HG02870 (cell line): ENCODE results near the gene GPR89B.
"Not testable (repeated sequence)": the region's sequence is repeated elsewhere in the genome, so short reads cannot be mapped to it uniquely, and the experiment has no call there.

ENCODE experiments used
- ATAC-seq: cut with Tn5 transposase; IDR thresholded peaks from one replicate; pipeline ENCODE4 v1.9.1; 2021; ENCODE audit warnings: mild to moderate bottlenecking, moderate library complexity; ENCODE audit not compliant: unreplicated experiment

Gene GPR89B

DNA sequence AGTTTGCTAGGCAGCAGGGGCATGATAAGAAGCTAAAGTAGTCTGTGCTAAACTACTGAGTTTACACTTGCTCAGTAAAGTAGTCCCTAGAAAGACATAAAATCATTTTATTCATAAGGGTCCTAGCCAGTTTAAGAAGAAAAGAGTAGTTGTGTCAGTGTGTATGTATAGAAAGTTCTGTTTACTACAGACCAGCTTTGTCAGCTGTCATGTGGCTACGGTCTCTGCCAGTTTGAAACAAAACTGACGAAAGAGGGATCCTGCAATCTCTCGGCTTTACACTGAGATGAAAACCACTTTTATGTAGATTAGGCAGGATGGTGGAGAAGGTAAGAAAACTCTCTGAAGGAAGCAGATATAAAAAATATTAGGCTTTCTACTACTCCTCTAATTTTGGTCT lies 7.1 kb downstream of the GPR89B start:
- ATAC-seq, result not testable (repeated sequence)

- not testable (repeated sequence) for ATAC-seq
Observed at GRCh38 chr1:147940456-147940855, 12.2 kb downstream of the GPR89B start.

DNA sequence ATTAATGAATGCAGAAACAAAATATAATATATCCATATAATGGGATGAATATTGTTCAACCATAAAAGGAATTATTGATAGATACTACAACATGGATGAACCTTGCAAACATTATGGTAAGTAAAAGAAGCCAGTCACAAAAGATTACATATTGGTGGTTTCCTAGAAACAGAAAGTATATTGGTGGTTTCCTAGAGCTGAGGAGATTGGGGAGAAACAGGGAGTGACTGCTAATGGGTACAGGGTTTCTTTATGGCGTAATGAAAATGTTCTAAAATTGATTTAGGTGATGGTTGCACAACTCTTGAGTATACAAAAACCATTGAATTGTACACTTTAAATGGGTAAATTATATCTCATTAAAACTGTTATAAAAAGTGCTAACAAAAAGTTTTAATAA lies 14.3 kb downstream of the GPR89B start:
- ATAC-seq, result not testable (repeated sequence)

DNA sequence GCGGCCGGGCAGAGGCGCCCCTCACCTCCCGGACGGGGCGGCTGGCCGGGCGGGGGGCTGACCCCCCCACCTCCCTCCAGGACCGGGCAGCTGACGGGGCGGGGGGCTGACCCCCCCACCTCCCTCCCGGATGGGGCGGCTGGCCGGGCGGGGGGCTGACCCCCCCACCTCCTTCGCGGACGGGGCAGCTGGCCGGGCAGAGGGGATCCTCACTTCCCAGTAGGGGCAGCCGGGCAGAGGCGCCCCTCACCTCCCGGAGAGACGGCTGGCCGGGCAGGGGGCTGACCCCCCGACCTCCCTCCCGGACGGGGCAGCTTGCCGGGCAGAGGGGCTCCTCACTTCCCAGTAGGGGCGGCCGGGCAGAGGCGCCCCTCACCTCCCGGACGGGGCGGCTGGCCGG lies 21.3 kb downstream of the GPR89B start:
- ATAC-seq, result not testable (repeated sequence)

DNA sequence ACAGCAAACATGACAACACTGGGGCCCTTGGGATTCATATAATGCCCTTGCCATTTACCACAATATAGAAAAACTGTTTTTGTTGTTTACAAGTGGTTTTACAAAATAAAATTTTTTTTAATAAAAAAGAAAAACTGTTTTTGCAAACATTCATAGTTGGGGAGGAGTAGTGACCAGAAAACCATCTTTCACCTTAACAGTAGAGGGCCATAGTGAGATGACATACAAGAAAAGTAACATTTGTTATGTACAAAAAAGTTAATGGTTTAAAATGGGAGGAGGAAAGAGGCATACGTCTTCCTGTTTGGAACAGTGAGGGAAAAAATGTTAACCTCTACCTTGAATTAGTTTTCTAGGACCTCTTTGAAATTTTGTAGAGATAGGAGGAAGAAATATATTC lies 30.7 kb downstream of the GPR89B start:
- not testable (repeated sequence) for ATAC-seq

- not testable (repeated sequence) for ATAC-seq
Observed at GRCh38 chr1:147959680-147960079, 31.5 kb downstream of the GPR89B start.

DNA sequence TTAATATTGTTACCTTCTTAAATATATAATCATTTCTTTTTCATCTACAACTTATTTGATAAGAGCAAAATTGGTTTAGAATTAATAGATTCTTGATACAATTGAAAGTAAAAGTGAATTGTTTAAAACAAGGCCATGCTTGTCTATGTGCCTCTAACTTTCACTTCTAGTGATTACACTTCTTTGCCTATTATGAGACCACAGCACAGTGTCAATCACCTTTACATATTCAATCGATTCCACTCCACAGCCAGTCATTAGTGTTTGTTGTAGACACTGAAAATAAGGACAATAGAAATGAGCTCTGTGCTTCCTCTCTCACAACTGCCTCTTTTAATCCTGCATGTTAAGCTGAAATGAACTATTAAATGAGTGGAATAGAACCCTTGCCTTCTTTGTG lies 36.4 kb downstream of the GPR89B start:
- ATAC-seq, result not testable (repeated sequence)

GRCh38 chr1:147966657-147967056 lies 38.4 kb downstream of the GPR89B start:
- ATAC-seq, result peak; percentile 61

GRCh38 chr1:147978896-147979651 lies 50.9 kb downstream of the GPR89B start:
- not testable (repeated sequence) for ATAC-seq

DNA sequence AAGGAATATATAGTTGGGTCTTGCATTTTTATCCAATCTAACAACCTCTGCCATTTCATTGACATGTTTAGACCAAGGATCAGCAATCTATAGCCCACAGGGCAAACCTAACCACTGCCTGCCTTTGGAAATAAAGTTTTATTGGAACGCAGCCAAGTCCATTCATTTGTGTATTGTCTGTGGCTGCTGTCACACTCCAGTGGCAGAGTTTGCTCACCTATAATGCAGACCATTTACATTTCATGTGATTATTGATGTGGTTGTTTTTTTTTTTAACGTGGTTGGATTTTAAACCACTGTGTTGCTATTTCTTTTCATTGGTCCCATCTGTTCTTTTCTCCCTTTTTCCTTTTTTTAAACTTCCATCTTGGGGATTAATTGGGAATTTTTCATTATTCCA lies 57.2 kb downstream of the GPR89B start:
- not testable (repeated sequence) for ATAC-seq

DNA sequence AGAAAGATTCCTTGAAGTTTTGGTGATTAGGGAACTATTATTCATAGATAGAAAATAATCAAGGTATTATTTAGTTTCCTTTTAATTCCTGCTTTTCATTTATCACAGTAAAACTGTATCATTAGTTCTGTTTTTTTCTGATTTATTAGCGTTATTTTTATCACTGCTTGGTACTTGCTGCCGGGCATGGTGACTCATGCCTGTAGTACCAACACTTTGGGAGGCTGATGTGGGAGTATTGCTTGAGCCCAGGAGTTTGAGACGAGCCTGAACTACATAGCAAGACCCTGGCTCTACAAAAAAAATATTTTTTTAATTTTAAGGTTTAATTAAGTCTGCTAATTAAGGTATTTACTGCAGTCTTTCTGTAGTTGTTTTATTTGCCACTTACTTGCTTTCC lies 59.7 kb downstream of the GPR89B start:
- ATAC-seq, result not testable (repeated sequence)

DNA sequence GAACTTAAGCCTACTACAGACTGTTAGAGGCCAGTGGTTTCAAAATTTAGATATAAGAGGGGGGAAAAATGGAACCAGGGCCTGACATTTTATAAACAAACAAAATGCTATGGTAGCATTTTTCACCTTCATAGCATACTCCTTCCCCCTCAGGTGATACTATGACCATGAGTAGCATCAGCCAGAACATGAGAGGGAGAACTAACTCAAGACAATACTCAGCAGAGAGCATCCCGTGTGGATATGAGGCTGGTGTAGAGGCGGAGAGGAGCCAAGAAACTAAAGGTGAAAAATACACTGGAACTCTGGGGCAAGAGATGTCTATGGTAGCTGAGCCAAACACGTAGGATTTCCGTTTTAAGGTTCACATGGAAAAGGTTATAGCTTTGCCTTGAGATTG lies 64.7 kb downstream of the GPR89B start:
- ATAC-seq, result not testable (repeated sequence)

DNA sequence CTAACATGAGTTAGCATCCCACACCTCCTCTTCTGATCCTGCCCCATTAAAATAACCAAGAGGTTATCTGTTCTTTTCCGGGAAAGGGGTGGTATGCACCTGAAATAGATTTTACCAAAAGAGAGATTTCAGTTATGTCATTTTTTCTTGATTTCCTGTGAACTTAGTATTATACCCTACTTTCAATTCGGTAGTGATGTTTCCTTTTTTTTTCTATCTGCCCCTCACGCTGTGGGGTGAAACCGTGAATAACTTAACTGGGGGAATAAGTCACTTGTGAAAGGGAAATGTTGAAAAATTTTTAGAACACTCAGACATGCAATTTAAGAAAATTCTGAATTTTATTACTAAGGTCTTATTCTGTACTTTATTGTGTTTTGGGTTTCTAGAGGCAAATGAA lies 65.2 kb downstream of the GPR89B start:
- ATAC-seq, result not testable (repeated sequence)

- not testable (repeated sequence) for ATAC-seq
Observed at GRCh38 chr1:147993825-147994615, 65.8 kb downstream of the GPR89B start.

DNA sequence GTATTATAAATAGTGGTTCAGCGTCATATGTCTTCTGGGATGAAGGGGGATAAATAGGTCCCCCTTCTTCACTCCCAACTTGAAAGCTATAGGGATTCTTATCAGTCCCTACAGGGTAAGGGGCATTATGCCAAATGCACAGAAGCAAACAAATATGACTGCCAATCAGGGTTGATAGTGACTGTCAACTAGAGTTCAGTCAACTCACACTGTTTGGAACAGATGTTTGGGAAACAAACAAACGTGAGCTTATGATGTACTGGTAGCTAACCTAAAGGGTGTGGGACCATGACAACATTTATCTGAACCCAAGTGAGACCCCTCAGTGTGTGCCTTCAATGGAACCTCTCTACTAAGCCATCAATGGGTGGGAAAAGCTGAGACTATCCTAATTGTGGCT lies 67.9 kb downstream of the GPR89B start:
- not testable (repeated sequence) for ATAC-seq

- ATAC-seq, result not testable (repeated sequence)
Observed at GRCh38 chr1:148007724-148008123, 79.5 kb downstream of the GPR89B start.

DNA sequence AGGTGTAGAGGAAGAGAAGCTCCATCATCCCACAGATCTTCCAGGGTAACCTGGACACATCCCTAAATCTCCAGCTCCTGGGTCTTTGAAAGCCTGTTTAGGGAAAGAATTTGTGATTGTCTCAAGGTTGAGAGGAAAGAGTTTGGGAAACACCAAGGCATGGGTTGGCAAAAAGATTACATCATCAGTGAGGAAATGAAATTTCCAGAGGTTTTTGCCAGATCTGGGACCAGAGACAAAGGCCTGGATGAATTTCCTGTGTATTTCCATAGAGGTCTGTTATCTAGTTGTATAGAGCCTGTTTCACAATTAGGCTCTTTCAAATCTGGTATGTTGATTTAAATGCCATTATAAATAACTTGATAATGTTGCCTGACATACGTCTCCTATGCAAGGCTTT lies 82.3 kb downstream of the GPR89B start:
- ATAC-seq, result no peak

- ATAC-seq, result not testable (repeated sequence)
Observed at GRCh38 chr1:148013177-148014144, 85.2 kb downstream of the GPR89B start.

DNA sequence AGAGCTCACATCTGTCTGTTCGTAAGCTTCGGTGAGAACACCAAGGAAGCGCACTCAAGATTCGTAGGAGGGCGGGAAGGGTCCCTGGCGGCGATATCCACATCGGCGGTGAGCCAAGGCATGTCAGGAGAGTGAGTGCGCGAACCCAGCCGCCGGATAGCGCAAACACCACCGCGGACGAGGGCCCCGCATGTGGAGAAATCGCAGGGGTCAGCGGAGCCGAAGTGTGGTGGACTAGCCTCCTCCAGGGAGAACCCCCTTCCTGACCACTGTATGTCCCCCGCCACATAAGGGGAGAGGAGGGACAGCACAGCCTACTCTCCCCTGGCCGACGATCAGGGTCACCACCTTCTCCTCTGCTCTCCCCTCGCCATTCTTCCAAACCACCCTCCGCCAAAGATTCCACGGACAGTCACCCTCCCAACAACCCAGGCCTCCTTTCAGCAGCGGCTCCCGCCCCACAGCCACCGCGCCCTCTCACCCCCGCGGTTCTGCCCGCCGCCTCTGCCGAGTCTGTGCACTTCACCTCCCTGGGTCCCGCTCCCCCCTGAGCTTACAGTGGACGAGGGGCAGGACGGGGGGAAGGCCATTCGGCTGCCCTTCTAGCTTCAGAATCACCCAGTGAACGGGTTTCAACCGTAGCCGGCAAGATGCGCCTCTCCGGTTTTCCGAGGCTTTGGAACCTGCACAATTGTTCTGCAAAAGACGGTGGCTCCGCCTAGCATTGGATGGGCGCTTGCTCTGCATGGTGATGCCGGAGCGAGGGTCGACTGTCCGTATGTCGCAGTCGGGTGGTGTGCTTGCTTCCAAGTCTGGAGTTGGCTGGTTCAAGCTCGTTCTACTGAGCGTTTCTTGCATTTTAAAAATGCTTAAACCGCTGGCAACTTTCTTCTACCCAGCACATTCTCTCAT lies 86.3 kb downstream of the GPR89B start:
- not testable (repeated sequence) for ATAC-seq

DNA sequence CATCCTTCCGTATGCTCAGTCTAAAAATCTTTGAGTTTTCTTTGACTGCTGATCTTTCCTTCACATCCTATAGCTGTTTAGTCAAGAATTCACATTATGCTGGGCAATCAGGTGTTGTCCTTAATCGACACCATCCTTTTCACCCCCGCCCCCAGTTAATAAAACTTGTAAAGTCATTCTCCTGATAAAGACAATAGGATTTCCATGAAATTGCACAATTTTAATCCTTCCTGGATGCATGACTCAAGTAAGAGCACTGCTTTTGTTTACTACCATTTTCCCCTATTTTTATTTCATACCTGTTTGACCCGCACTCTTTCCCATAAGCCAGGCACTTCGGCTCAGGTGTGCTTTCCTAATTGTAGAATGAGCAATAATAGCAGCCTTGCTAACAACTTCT lies 96.7 kb downstream of the GPR89B start:
- ATAC-seq, result not testable (repeated sequence)
